Ectodermal cell (in vitro differentiated cells): ENCODE data around the gene ZFP14.
"Not testable (repeated sequence)": the region's sequence is repeated elsewhere in the genome, so short reads cannot be mapped to it uniquely, and the experiment has no call there.

Experiments
- H3K27ac ChIP-seq: 2 replicates; pipeline ENCODE4 v1.7.0; 2013; ENCODE audit warnings: mild to moderate bottlenecking, low read depth, low read length; ENCODE audit not compliant: insufficient read depth, poor library complexity, severe bottlenecking
- H3K27me3 ChIP-seq: 2 replicates; pipeline ENCODE4 v1.7.0; 2013; ENCODE audit warnings: mild to moderate bottlenecking, low read length; ENCODE audit not compliant: insufficient read depth, control insufficient read depth, poor library complexity, severe bottlenecking
- H3K36me3 ChIP-seq: one replicate; pipeline ENCODE4 v1.7.0; 2013; ENCODE audit warnings: low read length; ENCODE audit not compliant: control insufficient read depth, insufficient read depth
- H3K4me1 ChIP-seq: one replicate; pipeline ENCODE4 v1.7.0; 2013; ENCODE audit warnings: low read length; ENCODE audit not compliant: control insufficient read depth, insufficient read depth
- H3K4me3 ChIP-seq: 2 replicates; pipeline ENCODE4 v1.7.0; 2013; ENCODE audit warnings: low read depth, low read length, control low read depth; ENCODE audit not compliant: insufficient read depth
- H3K9me3 ChIP-seq: 2 replicates; pipeline ENCODE4 v1.7.0; 2013; ENCODE audit warnings: mild to moderate bottlenecking, low read length, moderate library complexity; ENCODE audit not compliant: control insufficient read depth
- WGBS, 2 experiments: methylation state at CpG; one replicate each; pipeline ENCODE4 v1.1.7; 2013; ENCODE audit warnings: missing lambda C conversion rate in 2 of 2; 5-methylcytosine and 5-hydroxymethylcytosine counted together

The ZFP14 gene

DNA sequence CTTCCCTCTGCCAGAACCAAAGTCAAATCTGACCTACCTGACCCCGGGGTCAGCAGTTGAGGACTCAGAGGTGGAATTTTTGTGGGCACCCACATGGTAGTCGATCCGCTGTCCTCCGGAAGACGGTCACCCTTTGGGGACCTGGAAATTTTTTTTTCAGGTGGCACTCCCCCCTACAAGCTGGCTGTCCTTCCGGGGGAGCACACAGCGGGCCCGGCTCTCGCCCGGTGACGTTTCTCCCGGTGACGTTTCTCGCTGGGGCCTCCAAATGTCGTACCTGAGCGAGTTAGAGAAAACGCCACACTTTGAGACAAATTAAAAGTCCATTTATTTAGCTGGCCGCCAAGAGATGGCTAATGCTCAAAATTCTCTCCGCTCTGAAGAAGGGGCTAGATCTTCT lies 48.8 kb downstream of the ZFP14 start:
- H3K27ac ChIP-seq, result no peak overlapping the region
- H3K4me1 ChIP-seq, result peaks cover 14% of the 10 kb centered on the region
- peaks cover 20% of the 10 kb centered on the region for H3K36me3 ChIP-seq
- H3K4me3 ChIP-seq, result peak overlapping the region; percentile 80
- no peaks in the 10 kb centered on the region for H3K9me3 ChIP-seq
- H3K27me3 ChIP-seq, result no peaks in the 10 kb centered on the region
- WGBS, 2 experiments, result 84 to 88% methylated on average over 19 of the region's 19 CpGs

GRCh38 chr19:36329534-36329933 lies 49.5 kb downstream of the ZFP14 start:
- not testable (repeated sequence) for H3K9me3 ChIP-seq
- H3K36me3 ChIP-seq, result peaks cover 23% of the 10 kb centered on the region
- H3K4me3 ChIP-seq, result peak overlapping the region; percentile 80

DNA sequence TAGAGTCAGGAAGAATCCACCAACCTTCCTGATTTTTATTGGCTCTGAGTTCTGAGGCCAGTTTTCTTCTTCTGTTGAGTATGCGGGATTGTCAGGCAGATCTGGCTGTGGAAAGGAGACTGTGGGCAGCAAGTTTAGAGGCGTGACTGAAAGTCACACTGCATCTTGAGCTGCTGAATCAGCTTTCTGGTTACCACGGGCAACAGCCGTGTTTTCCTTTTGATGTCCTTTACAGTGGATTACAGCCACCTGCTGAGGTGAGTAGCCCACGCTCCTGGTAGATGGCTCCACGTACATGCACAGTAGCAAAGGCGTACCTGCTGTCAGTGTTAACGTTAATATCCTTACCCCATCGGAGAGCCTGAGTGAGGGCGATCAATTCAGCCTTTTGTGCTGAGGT lies 52.4 kb downstream of the ZFP14 start:
- H3K9me3 ChIP-seq, H3K4me3 ChIP-seq, H3K27me3 ChIP-seq: not testable (repeated sequence)
- peak overlapping the region; percentile 50 for H3K27ac ChIP-seq
- peaks cover 14% of the 10 kb centered on the region for H3K4me1 ChIP-seq
- WGBS, 2 experiments, result 95% methylated on average over 10 of the region's 10 CpGs
- peaks cover 23% of the 10 kb centered on the region for H3K36me3 ChIP-seq

More at GRCh38 chr19:36329534-36329933, 49.5 kb downstream of the ZFP14 start:
- WGBS, 2 experiments, result 92 to 95% methylated on average over 16 of the region's 16 CpGs
- H3K27ac ChIP-seq, H3K27me3 ChIP-seq: not testable (repeated sequence)
- H3K4me1 ChIP-seq, result peaks cover 14% of the 10 kb centered on the region

- not testable (repeated sequence) for H3K9me3 ChIP-seq, H3K4me1 ChIP-seq, H3K27ac ChIP-seq, H3K27me3 ChIP-seq, H3K36me3 ChIP-seq, H3K4me3 ChIP-seq
- WGBS, 2 experiments, result no CpG with 5 or more reads among the region's 1 CpG
Observed at GRCh38 chr19:36315164-36315563, 63.8 kb downstream of the ZFP14 start.

- not testable (repeated sequence) for H3K9me3 ChIP-seq, H3K27ac ChIP-seq, H3K36me3 ChIP-seq, H3K4me1 ChIP-seq, H3K4me3 ChIP-seq, H3K27me3 ChIP-seq
- 100% methylated on average over 5 of the region's 5 CpGs; no CpG with 5 or more reads in 1 of the 2 experiments for WGBS, 2 experiments
Observed at GRCh38 chr19:36314053-36314452, 64.9 kb downstream of the ZFP14 start.

DNA sequence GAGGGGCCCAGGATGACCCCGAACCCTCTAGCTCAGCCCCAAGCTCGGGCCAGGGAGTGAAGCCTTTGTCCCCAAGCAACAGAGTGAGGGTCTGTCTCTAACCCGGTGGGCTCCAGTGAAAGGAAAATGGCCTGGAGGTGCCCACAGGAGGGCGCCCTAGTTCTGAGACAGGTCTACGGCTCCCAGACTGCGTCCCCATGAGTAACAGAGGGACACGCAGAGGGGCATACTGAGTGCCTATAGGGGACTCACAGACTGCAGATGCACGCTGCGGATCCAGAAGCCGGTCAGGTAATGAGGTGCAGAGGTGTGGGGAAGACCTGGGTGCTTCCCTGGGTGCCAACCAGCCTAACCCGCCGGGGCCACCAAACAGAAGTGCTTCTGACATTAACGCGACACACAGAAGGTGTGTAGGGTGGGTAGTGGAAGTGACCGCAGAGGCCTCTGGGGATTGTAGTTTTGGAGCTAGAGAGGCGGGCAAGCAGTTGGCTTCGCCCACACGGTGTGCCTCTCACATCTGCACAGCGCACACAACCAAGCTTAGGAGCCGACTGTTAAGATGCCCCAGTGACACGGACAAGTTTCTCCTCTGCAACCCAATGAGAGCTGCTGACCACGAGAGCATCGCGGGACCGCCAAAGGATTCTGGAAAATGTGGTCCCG lies 67.8 kb downstream of the ZFP14 start:
- H3K4me1 ChIP-seq, H3K4me3 ChIP-seq, H3K27me3 ChIP-seq, H3K36me3 ChIP-seq, H3K27ac ChIP-seq, H3K9me3 ChIP-seq: not testable (repeated sequence)
- 95 to 99% methylated on average over 8 to 9 of the region's 26 CpGs for WGBS, 2 experiments

- not testable (repeated sequence) for H3K9me3 ChIP-seq, H3K4me3 ChIP-seq, H3K27me3 ChIP-seq, H3K27ac ChIP-seq, H3K36me3 ChIP-seq, H3K4me1 ChIP-seq
- WGBS, 2 experiments, result 80 to 97% methylated on average over 1 to 3 of the region's 5 CpGs
Observed at GRCh38 chr19:36310416-36310990, 68.5 kb downstream of the ZFP14 start.

GRCh38 chr19:36309759-36310158 lies 69.2 kb downstream of the ZFP14 start:
- not testable (repeated sequence) for H3K9me3 ChIP-seq, H3K4me3 ChIP-seq, H3K4me1 ChIP-seq, H3K27ac ChIP-seq, H3K36me3 ChIP-seq, H3K27me3 ChIP-seq
- WGBS, 2 experiments, result 95% methylated on average over 21 of the region's 23 CpGs

DNA sequence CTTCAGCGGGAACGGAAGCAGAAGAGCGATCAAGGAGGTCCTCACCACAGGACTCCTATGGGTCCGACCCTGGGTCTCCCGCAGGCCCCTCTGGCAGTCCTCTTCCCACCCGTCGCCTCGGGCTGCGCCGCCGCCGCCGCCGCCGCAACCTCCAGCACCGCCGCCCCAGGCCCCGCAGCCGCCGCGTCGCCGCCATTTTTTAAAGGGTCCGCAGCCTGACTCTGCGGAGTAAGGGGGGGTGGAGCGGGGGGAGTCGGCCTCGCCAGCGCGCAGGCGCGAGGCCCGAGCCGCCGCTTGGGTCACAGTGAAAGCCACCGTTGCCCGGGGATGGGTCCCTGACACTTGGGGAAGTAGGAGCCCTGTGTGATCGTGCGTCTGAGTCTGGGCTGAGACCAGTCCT lies 69.7 kb downstream of the ZFP14 start:
- not testable (repeated sequence) for H3K4me1 ChIP-seq, H3K4me3 ChIP-seq, H3K27me3 ChIP-seq, H3K27ac ChIP-seq, H3K9me3 ChIP-seq, H3K36me3 ChIP-seq
- 97 to 98% methylated on average over 34 to 35 of the region's 39 CpGs for WGBS, 2 experiments

- H3K4me1 ChIP-seq, H3K27ac ChIP-seq, H3K27me3 ChIP-seq, H3K36me3 ChIP-seq, H3K9me3 ChIP-seq, H3K4me3 ChIP-seq: not testable (repeated sequence)
- 91 to 96% methylated on average over 8 to 10 of the region's 30 CpGs for WGBS, 2 experiments
Observed at GRCh38 chr19:36292317-36292716, 86.7 kb downstream of the ZFP14 start.
